GM19467 (cell line): ENCODE measurements around the gene DDI1.

ENCODE experiments used
- ATAC-seq: cut with Tn5 transposase; IDR thresholded peaks from one replicate; pipeline ENCODE4 v1.9.1; 2021; ENCODE audit warnings: mild to moderate bottlenecking, moderate library complexity; ENCODE audit not compliant: unreplicated experiment

The DDI1 gene

GRCh38 chr11:104036588-104036987 is at the start of gene DDI1:
Gene DDI1 (plus strand): TSS chr11:104036640. CDS start chr11:104036823, 183 bp downstream.
- ATAC-seq, result no peak

- ATAC-seq, result no peak
These were observed 48.5 kb upstream of the DDI1 start for GRCh38 chr11:103987629-103988594.

GRCh38 chr11:103988595-103988969 is 47.9 kb upstream of the DDI1 start:
- no peak for ATAC-seq

DNA sequence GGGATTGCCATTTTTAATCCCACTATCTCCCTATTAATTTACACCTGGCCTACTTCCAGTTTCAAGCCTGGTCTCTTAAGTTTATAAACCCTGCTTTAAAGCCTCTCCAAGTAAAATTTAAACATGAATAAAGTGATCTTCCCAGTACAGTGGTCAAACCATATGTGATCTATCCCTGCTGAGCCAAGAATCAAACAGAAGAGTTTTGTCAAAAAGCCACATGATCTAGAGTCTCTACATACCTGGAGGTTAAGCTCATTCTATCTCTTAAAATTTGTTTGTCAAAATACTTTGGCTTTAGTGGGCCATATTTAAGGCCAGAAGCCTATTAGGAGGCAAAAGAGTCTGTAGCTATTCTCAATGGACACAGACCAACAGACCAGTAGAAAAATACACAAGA is 42.9 kb upstream of the DDI1 start:
- no peak for ATAC-seq

DNA sequence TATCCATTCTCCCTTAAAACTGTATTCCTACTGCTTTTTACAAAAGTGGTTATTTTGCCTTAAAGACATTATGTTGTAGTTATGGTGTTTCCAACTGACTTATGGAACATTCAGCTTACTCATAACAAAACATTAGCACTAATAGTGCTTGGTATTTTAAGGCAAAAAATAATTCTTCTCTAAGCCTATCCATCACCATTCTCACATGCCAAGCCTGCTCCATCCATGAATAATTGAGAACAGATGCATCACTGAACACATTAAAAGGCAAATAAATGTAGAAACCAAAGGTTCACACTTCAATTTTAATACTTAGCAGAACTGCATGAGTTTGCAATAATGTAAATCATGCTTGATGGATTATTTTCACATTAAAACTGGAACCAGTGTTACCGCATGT is 42.3 kb upstream of the DDI1 start:
- no peak for ATAC-seq

- ATAC-seq, result no peak
These were observed 41.9 kb upstream of the DDI1 start for GRCh38 chr11:103994518-103994917.

GRCh38 chr11:103995896-103996295 is 40.5 kb upstream of the DDI1 start:
- ATAC-seq, result no peak

DNA sequence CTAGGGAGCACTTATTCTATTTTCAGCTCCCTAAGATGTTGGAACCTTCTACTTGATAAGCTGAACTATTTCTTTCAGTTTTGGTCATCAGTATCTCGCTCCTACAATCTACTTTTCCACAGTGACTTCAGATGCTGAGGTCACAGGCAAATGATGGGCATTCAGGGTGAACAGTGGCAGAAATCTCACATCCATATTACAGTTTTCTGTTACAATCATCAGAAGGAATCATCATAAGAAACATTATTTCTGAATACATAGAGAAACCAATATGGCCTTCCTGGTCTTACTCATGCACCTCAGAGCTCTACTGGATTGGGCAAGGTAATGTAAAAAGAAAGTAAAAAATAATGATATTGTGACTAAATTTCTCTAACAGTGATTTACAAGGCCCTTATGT is 39.4 kb upstream of the DDI1 start:
- peak; percentile 54 for ATAC-seq

DNA sequence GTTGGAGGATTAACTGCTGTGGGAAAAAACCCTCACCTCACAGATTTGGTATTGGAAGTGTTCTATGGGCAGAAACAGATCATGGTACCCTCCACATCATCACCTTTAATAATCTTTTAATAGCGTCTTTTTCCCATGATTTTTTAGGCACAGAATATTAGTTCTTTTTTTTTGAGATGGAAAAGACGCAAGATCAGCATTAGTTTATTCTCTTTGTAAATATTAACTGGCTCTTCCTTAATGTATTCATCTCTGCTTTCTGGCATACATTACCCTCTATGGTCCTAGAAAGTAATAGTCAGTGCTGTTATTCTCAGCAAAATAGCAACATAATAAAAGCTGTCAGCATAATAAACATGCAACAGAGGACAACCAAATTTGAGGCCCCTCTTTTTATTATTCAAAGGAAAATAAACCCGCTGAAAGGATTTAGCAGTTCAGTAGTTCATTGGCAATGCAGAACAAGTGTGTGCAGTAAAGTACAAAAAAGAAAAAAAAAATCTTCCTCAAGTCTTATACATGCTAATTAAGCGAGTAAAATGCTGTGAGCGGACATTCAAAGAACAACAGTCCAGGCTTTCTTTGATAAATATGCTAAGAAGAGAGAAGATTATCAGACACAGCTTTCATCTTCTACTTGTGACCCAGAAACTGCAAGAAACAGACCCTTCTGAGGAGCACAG is 37.5 kb upstream of the DDI1 start:
- no peak for ATAC-seq

- no peak for ATAC-seq
These were observed 35.6 kb upstream of the DDI1 start for GRCh38 chr11:104000798-104001197.

- ATAC-seq, result no peak
These were observed 34.8 kb upstream of the DDI1 start for GRCh38 chr11:104001561-104002056.

- no peak for ATAC-seq
These were observed 32.9 kb upstream of the DDI1 start for GRCh38 chr11:104003491-104003890.

- ATAC-seq, result no peak
These were observed 31.1 kb upstream of the DDI1 start for GRCh38 chr11:104005234-104005855.

- no peak for ATAC-seq
These were observed 26.7 kb upstream of the DDI1 start for GRCh38 chr11:104009744-104010143.

- ATAC-seq, result no peak
These were observed 25.4 kb upstream of the DDI1 start for GRCh38 chr11:104011044-104011443.

GRCh38 chr11:104015649-104016415 is 20.6 kb upstream of the DDI1 start:
- ATAC-seq, result peak; percentile 95

- ATAC-seq, result no peak
These were observed 11.9 kb upstream of the DDI1 start for GRCh38 chr11:104024572-104024971.

DNA sequence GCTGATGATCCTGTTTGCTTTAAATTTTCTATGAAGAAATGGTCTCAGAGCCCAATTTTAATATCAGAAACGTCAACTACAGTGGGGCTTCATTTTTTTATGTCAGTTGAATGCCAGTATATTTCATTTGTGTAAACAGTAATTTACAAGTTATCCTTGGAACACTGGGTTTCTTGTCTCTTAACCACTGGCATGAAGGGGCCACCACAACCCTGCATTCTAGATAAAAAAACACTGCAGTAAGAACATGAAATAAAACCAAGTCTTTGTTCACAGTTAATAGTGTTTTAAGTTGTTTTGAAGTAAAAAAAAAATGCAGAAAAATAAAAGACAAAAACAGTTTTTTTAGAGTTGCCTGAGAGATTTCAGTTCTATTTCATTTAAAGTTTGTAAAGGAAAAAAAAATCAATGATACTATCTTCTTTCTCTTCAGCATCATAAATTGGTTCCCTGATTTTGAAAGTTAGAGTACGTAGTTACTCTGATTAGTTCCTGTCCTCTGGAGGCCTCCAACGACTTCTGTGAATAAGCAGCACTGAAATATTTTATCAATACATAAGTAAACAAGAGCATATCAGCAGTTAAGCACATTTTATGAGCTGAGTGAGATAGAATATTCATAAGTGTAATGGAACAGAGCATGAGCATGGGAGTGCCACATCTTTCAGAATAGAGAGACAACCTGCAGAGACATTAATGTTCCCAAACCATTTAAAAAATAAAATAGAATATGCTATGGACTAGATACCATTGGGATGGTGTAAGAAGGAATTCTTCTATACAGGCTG is 7.8 kb upstream of the DDI1 start:
- no peak for ATAC-seq

- no peak for ATAC-seq
These were observed 3.3 kb upstream of the DDI1 start for GRCh38 chr11:104033134-104033533.

DNA sequence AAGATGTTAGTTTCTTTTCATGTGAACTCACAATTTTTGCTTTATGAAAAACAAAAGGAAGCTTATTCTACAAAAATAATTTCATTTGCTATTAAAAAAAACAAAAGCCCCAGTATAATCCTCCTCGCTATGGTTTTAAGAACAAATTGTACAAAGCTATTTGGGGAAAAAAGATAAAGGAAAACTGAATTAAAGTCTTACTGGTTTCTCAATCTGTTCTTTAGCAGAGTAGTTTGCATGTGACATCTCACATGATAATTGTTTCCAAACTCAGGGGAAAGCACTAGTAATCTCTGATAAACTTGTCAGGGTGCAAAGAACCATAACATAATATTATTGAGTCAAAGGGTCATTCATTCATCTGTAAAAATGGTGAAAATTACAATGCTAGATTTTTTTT is 2.9 kb upstream of the DDI1 start:
- no peak for ATAC-seq
